Fibroblast of pulmonary artery (primary cell): ENCODE measurements around the gene CCT3.

ENCODE experiments used
- DNase-seq: peaks from one replicate; pipeline ENCODE4 v3.0.0-alpha.2; 2010; ENCODE audit warnings: low read depth
- H3K4me3 ChIP-seq: replicated peaks from 2 replicates; pipeline ENCODE4 v1.5.1; 2011; ENCODE audit warnings: low read depth, mild to moderate bottlenecking, control low read depth, low read length, moderate library complexity
- CTCF ChIP-seq: IDR thresholded peaks from 2 replicates; pipeline ENCODE4 v1.5.1; 2011; ENCODE audit warnings: mild to moderate bottlenecking, control low read depth, low read length, inconsistent platforms; ENCODE audit errors: missing control alignments

Gene CCT3

GRCh38 chr1:156368157-156368658 lies 30.1 kb upstream of the CCT3 start:
- no peak for DNase-seq
- H3K4me3 ChIP-seq: no peak overlapping the region
- TF ChIP-seq CTCF: no peak

- no peak overlapping the region for H3K4me3 ChIP-seq
- no peak for DNase-seq
- no peak for TF ChIP-seq CTCF
Observed at GRCh38 chr1:156367383-156368156, 29.5 kb upstream of the CCT3 start.

GRCh38 chr1:156366378-156367166 lies 28.5 kb upstream of the CCT3 start:
- no peak for TF ChIP-seq CTCF
- DNase-seq: no peak
- no peak overlapping the region for H3K4me3 ChIP-seq

GRCh38 chr1:156365754-156366153 lies 27.7 kb upstream of the CCT3 start:
- no peak for TF ChIP-seq CTCF
- no peak for DNase-seq
- H3K4me3 ChIP-seq: no peak overlapping the region

- H3K4me3 ChIP-seq: no peak overlapping the region
- no peak for DNase-seq
- TF ChIP-seq CTCF: no peak
Observed at GRCh38 chr1:156360534-156360933, 22.4 kb upstream of the CCT3 start.

GRCh38 chr1:156359973-156360372 lies 21.9 kb upstream of the CCT3 start:
- no peak overlapping the region for H3K4me3 ChIP-seq
- DNase-seq: peak; percentile 25
- peak; percentile 43 for TF ChIP-seq CTCF

GRCh38 chr1:156359249-156359648 lies 21.2 kb upstream of the CCT3 start:
- TF ChIP-seq CTCF: no peak
- H3K4me3 ChIP-seq: no peak overlapping the region
- no peak for DNase-seq
